HG02642 (cell line): ENCODE results near the gene ITPKB.
"Not testable (repeated sequence)": the region's sequence is repeated elsewhere in the genome, so short reads cannot be mapped to it uniquely, and the experiment has no call there.

Experiments
- ATAC-seq: cut with Tn5 transposase; IDR thresholded peaks from one replicate; pipeline ENCODE4 v1.9.1; 2021; ENCODE audit warnings: mild to moderate bottlenecking; ENCODE audit not compliant: unreplicated experiment, poor library complexity

The ITPKB gene

DNA sequence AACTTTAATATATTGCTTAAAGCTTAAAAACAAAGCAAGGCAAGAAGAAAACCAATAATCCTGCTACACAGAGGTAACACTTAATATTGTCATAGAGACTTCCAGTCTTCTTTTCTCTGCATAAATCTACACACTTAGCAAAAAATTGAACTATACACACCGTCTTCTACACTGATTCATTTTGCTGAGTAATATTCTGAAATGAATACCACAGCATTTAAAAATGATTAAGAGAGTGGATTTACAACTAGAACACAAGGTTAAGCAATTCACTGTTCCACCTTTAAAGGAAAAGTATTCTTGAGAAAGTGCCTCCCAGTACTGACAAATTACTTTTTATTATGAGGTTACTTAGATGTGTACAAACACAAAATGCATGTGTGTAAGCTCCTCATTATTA is 22.2 kb upstream of the ITPKB start:
- no peak for ATAC-seq

DNA sequence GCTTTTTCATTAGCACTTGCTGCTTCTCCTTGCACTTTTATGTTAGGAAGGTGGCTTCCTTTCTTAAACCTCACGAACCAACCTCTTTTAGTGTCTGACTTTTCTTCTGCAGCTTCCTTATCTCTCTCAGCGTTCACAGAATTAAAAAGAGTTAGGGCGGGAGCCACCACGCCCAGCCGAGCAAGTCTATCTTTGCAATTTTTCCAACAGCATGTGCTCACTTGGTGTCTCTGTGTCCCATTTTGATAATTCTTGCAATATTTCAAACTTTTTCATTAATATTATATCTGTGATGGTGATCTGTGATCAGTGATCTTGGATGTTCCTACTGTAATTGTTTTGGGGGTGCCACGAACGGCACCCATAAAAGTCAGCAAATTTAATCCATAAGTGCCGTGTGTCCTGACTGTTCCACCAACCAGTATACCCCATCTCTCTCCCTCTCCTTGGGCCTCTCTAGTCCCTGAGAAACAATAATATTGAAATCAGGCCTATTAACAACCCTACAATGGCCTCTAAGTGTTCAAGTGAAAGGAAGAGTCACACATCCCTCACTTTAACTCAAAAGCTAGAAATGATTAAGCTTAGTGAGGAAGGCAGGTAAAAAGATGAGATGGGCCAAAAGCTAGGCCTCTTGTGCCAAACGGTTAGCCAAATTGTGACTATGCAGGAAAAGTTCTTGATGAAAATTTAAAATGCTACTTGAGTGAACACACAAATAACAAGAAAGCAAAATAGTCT is 15.9 kb upstream of the ITPKB start:
- no peak for ATAC-seq

DNA sequence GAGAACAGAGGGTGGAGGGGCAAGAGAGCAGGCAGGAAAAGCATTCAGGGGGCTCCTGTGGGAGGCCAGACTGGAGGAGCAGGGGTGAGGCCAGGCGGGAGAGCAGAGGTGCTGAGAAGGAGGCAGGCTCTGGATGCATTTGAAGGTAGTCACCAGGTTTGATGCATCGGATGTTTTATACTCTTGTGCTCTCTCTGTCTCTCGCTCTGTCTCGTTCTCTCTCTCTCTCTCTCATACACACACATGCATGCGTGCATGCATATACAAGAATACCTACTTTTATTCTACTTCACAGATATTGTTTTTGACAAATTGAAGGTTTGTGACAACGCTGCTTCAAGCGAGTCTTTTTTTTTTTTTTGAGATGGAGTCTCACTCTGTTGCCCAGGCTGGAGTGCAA is 15.0 kb upstream of the ITPKB start:
- ATAC-seq: no peak

DNA sequence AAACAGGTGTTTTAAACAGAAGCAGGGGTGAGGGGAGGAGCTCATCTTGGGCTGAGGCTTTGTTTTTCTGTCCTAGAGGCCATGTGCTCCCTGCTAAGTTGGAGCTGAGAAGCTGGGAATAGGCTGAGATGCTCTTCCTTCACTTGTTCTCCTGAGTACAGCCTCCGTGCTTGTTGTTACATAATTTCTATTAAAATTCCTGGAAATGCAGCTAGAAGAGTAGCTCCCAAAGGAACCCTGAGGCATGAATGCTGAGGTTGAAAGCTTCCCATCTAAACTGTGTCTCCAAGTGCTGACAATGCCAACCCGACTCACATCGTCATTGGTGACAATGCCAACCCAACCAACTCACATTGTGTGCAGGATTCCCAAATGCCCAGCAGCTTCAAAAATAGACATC is 12.6 kb upstream of the ITPKB start:
- ATAC-seq: no peak

DNA sequence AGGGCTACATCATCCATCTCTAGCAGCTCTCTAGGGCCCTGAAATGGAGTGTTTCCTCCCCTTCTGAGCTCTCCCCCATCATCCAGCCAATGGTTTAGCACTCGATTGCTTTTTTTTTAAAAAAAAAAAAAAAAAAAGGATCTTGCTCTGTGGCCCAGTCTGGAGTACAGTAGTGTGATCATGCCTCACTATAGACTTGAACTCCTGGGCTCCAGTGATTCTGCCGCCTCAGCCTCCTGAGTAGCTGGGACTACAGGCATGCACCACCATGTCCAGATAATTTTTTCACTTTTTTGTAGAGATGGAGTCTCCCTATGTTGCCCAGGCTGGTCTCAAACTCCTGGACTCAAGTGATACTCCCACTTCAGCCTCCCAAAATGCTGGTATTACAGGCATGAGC is 12.1 kb upstream of the ITPKB start:
- no peak for ATAC-seq

DNA sequence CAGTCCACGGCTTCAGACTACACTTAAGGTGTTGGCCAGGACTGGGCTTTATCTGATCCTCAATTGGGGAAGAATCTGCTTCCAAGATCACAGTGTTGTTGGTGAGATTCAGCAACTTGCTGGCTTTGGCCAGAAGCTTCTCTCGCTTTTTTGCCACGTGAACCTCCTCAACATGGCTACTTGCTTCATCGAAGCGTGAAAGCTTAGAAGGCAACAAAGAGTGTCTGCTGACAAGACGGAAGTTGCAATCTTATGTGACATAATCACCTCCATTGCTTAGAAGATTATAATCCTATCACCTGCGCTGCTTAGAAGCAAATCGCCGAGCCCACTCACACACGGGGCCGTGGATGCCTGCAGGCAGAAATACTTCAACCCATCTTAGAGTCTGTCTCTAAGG is 10.4 kb upstream of the ITPKB start:
- no peak for ATAC-seq

DNA sequence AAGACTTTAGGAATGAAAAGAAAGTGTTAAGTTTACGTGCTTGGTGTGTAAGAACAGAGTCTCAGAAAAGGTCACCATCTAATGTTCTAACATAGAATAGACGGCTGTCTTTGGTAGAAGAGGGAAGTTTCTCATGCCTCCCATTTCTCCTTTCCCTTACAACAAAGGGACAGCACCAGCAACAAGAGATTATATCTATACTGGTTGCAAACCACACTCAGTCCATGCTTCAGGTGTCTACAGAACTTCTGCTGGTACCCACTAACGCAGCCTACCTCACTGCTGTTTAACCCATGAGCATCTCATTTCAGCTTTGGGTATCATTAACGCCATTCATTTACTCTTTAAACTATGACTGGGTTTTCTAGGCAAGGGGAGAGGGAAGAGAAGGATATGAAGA is 9.2 kb upstream of the ITPKB start:
- no peak for ATAC-seq

DNA sequence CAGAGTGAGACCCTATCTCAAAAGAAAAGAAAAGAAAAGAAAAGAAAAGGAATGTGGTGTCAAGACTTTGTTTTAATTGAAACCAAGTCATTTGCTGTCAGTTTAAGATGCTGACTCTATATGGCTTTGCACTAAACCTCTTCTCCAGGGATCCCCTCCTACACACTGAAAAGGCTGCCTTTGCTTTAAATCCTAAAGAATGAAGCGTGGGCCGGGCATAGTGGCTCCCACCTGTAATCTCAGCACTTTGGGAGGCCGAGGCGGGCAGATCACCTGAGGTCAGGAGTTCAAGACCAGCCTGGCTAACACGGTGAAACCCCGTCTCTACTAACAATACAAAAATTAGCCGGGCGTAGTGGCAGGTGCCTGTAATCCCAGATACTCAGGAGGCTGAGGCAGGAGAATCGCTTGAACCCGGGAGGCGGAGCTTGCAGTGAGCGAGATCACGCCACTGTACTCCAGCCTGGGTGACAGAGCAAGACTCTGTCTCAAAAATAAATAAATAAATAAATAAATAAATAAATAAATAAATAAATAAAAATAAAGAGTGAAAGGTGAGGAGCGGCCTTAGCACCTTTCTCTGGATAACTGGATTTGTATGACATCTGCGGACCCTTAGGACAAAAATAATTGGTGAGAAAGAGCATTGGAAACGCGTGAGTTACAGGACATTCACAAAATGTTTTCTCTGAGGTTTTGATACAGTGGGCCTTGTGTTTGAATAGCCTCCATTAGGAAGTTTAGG is 8.6 kb upstream of the ITPKB start:
- not testable (repeated sequence) for ATAC-seq

DNA sequence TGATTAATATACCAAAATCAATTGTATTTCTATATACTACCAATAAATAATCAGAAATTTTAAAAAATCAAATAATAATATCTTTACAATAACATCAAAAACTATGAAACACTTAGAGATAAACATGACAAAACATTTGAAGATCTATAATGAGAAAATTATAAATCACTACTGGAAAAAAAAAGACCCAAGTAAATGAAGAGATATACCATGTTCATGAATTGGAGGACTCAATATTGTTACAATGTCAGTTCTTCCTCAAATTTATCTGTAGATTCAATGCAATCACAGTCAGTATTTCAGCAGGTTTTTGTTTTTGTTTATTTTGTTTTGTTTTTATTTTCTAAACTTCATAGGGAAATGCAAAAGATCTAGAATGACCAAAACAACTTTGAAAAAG is 4.2 kb upstream of the ITPKB start:
- no peak for ATAC-seq

DNA sequence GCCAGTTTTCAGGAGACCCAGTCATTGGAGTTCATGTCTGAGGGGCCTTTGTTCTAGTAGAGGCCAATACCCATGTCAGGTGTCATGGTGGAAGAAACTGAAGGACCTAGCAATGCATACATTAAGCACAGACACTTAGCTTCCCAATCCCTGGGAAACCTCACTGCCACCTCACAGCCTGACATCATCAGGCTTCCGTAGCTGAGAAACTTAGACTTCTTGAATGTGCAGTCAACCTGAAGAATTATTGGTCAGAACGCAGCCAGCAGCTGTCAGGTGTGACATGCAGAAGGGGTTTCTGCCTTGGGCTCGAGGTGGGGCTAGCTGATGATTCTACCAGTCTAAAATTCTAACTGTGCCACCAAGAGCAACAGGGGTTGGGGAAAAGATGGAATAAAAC is 1.9 kb upstream of the ITPKB start:
- ATAC-seq: no peak

DNA sequence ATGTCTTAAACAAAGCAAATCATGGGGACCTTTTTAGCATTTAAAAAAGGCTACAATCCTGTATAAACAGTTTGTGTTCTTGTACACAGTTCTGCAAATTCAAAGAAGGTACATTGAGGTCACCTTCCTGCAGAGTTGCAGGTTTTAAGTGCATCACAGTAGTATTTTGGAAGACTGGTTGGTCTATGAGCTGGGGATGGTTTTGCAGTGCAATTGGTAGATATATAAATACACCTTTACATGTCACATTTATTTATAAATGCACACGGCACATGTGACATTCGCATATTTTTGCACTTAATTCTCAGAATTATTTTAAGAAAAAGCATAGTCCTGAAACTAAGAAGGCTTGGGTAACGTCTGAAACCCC is 599 bp upstream of the ITPKB start:
- no peak for ATAC-seq

DNA sequence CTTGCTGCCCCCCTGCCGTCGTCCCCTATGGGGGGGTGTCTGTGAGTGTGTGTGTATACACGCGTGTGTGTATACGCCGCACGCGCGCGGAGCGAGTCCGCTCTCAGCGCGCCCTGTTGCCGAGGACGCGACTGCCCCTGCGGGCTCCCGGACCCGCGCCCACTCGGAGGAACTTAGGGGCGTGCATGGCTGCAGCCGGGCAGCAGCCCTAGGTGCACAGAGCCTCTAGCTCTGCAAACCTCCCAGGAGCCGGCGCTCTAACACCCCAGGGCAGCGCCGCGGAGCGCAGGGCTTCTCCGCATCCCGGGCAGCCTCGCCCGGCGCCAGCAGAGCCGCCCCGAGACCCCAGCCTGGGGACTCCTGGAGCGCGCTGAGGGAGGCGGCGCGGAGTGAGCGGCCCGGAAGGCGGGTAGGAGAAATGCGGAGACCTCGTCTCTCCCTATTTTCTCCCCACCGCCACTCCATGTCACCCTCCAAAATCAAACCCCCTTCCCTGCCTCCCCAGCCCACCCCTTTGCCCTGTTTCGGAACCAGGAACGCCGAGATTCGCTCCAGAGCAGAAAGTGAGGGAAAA is 574 bp downstream of the ITPKB start:
- peak; percentile 33 for ATAC-seq

DNA sequence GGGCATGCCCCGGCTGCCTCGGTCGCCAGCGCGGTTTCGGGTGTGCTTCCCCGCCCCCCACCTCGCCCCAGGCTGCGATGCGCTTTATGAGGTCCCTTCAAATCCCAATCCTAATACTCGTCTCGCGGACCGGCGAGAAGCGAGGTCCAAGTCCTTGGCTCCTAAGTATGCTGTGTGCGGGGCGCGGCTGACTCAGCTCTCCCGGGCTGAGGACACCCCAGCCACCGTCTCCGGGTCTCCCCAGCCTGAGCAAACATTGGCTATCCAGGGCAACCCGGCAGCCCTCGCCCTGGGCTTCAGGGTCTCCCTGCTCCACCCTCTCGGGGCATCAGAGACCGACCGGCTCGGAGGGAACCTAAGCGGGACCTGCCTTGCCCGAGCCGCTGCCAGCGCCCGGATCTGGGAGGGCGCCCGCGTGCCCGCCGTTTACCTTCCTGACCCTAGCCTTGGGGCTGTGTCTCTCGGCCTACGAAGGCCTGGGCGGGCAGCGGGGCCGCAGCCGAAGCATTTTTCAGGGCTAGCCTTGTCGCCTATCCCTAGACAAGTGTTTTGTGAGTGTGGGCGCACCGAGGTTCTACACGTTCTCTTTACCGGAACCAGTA is 1.2 kb downstream of the ITPKB start:
- ATAC-seq: peak; percentile 22

DNA sequence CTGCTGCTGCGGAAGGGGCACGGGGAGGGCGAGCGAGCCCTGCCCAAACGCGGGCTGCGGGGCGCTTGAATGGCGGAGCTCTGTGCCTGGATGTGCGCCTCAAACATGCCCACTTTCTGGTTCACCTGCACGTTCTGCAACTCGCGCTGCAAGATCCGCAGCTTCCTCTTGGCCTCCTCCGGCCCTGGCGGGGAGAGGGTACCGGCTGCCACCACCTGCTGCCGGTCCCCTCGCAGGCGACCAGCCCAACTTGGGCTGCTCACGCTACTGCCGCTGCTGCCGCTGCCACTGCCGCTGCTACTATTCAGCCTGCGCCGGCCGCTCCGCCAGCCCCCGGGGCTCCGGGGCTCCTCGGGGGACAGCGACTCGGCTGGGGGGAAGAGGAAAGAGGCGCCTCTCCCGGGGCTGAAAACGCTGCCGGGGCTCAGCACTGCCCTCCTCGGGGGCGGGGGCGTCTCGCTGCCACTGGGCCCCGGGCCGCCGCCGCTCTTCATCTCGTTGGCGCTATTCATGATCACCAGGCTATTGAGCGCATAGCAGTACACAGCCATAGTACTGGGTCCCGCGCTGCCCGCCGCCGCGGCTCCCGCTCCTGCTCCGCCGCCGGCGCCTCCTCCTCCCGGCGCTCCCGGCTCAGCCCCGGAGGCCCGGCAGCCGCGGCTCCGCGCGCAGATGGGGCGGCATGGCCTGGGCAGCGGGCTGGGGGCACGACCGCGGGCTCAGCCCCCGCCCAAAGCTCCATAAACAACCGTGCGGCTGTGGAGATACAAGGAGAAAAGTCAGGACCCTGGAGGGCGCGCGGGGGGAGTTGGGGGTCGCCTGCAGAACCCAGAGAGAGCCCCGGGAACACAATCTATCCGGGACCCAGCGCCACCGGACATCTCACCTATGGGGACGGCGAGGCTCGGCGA is 1.9 kb downstream of the ITPKB start:
- ATAC-seq: peak; percentile 45

DNA sequence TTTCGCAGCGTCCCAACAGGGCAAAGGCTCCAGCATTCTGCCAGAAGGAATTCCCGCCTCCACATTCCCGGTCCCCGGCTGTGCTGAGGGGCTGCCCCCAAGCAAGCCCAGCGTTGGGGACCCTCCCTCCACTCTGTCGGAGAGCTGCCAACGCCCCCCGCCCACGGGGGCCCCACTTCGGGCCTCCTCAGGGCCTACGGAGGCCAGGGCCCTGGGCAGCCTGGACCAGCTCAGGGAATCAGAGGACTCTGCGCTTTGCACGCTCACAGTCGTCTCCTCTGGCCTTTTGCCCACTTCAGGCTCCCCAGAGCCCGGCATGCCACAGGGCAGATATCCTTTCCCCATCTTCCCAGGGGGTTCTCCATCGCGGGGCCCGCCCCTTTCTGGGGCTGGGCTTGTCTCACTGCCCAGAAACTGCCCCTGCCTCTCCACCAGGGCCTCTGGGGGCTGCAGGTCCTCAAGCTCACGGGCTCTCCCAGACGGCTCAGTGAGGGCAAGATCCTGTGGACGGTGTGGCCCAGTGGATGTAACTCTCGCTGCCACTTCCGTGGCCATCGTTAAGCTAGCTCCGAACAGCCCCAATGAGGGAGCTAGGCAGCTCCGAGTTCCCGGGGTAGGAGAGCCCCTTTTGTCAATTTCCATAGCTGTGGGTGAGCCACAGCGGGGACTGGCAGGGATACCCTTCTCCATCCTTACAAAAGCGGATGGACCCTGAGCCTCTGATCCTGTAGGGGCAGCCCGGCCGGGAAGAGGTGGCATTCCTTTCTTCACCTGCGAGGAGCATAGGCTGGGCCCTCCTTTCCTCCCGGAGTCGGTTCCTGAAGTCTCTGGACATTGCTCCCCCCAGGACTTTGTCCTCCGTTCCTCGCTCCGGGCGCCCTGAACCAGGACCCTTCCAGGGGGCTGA is 2.8 kb downstream of the ITPKB start:
- no peak for ATAC-seq

DNA sequence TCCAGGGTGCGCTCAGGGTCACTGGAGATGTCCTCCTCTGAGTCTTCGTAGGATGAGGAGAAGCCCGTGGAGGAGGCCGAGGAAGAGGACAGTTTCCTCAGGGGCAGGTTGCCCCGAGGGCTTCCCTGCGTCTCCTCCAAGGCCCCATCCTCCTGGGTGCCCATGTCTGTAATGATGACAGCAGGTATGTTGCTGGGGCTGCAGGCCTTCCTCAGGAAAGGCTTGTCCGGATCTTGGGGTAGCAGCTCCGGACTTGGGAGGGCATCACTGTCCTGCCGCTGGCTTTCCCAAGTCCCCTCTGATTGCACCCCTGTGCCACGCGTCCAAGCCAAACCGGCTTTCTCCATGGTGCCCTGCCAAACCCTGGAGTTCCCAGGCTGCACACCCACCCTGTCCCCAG is 3.5 kb downstream of the ITPKB start:
- no peak for ATAC-seq

DNA sequence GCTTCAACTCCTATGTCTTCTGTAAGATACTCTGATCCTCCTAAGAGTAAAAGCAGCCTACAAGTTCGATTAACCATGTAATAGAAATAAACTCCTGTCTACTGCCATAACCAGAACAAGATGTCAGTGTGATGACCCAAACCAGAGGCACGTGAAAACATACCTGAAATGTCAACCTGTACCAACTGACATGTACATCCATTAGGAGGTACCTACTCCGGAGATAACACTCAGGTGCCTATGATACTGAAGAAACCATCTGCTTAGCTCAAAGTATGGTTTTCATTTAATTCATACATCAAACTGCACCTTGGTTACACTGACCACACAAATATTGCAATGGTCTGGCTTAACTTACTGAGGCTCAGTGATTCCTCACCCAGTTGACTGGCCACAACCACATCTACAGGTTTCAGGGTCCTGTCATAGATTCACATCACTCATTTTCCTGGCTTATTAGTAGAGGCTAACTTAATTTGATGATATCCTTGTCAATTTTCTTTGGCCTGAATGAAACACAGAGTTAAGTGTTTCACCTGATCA is 4.4 kb downstream of the ITPKB start:
- no peak for ATAC-seq

DNA sequence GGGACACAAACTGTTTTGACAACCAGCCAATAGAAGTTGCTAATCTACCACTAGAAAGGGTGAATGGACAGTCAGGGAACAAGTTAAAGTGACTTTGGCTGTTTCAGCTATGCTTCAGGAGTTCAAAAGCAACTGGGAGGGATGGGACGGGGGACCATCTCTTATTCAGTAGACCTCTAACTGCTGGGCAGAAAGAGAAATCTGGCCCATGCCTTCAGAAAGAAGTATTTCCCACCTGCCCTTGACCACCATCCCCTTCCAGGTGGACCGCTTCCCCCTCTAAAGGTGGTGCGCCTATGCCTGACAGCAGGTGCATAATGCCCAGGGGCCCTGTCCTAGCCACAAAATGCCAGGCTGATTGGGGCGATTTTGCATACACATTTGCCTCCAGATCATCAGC is 5.2 kb downstream of the ITPKB start:
- ATAC-seq: no peak

DNA sequence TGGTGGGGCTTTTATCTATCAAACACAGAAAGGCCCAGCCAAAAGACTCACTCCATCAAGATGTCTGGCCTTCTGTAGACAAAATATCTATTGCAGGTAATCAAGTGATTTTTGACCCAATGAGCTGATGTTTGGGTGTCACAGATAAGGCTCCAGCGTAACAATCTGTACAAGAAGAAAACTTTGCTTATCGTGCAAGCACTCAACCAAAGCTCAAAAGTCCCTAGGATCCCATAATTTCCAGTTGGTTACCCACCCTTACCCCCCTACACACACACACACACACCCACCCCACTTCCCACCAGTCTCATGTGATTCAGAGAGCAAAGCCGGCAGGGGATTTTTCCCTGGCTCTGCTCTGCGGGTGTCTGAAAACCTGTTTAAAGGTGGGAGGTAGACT is 5.8 kb downstream of the ITPKB start:
- no peak for ATAC-seq
